Stomach (tissue), 9 donors: ENCODE data around the gene PDGFRB. TPM values are rescaled to one million over a fixed set of nuclear protein-coding genes. Genes with fewer than 3 reads are reported as not detected.
A peak's percentile ranks its signal among the peaks of the same experiment; 100 is the strongest.
"Not testable (repeated sequence)": the region's sequence is repeated elsewhere in the genome, so short reads cannot be mapped to it uniquely, and the experiment has no call there.

Experiments
- DNase-seq, 2 donors: peaks; one replicate each; pipeline versions ENCODE4 v3.0.0 to v3.0.0-alpha.2; 2013 to 2019
- H3K27ac ChIP-seq, 5 donors: fragments of 200-600 bp in 4 of 5; sonication (generic) in 4 of 5; one replicate each; pipeline ENCODE4 v1.5.1; 2013 to 2019; ENCODE audit warnings: mild to moderate bottlenecking in 1 of 5, moderate library complexity in 1 of 5
- H3K27me3 ChIP-seq, 3 donors: fragments of 200-600 bp; sonication (generic); one replicate each; pipeline ENCODE4 v1.5.1; 2017 to 2019; ENCODE audit warnings: mixed run types in 1 of 3
- H3K36me3 ChIP-seq, 4 donors: fragments of 200-600 bp; sonication (generic); 1 replicate in 3 of 4; 2 replicates in 1 of 4; pipeline ENCODE4 v1.5.1; 2016 to 2019
- H3K4me1 ChIP-seq, 4 donors: fragments of 200-600 bp; sonication (generic); one replicate each; pipeline ENCODE4 v1.5.1; 2016 to 2019
- H3K4me3 ChIP-seq, 4 donors: fragments of 200-600 bp; sonication (generic) in 3 of 4; one replicate each; pipeline ENCODE4 v1.5.1; 2016 to 2019; ENCODE audit warnings: mild to moderate bottlenecking in 1 of 4
- H3K9me3 ChIP-seq, 4 donors: fragments of 200-600 bp; sonication (generic); one replicate each; pipeline ENCODE4 v1.5.1; 2016 to 2019
- CTCF ChIP-seq, 7 experiments: fragments of 450-650 bp in 4 of 7; fragments of 200-600 bp in 3 of 7; sonication (generic) in 3 of 7; IDR thresholded peaks; one replicate each; pipeline ENCODE4 v1.5.1; 2016 to 2019; ENCODE audit warnings: antibody characterized with exemption in 7 of 7, control low read depth in 2 of 7, mild to moderate bottlenecking in 1 of 7
- EP300 ChIP-seq: sonication (generic); formaldehyde crosslinking; IDR thresholded peaks from one replicate; pipeline ENCODE4 v1.6.1; 2017; ENCODE audit warnings: antibody characterized with exemption
- POLR2A ChIP-seq, 4 donors: fragments of 450-650 bp; IDR thresholded peaks; one replicate each; pipeline ENCODE4 v1.6.1; 2016; ENCODE audit warnings: antibody characterized with exemption in 4 of 4, control low read depth in 2 of 4, mild to moderate bottlenecking in 1 of 4, moderate library complexity in 1 of 4
- POLR2AphosphoS5 ChIP-seq, 3 donors: sonication (generic); formaldehyde crosslinking; IDR thresholded peaks; one replicate each; pipeline ENCODE4 v1.6.1; 2016; ENCODE audit warnings: antibody characterized with exemption in 3 of 3
- WGBS, 5 donors: extraction: QIAGEN DNeasy Blood & Tissue Kit in 3 of 5; methylation state at CpG; one replicate each; pipeline versions ENCODE4 v1.1.5 to v1.1.7; 2013 to 2018; 5-methylcytosine and 5-hydroxymethylcytosine counted together
- intact Hi-C: fragments of 100-400 bp; cut with DNase I; formaldehyde crosslinking; loops from one replicate; pipeline ENCODE4 v1.15.1; 2023; ENCODE audit warnings: low total_unique reads
- polyA plus RNA-seq, 3 donors: library from polyadenylated mRNA; stranded (reverse); fragments of 200-250 nt; gene quantifications; one replicate each; pipeline ENCODE4 v1.2.3, GENCODE V29; 2013
- total RNA-seq, 5 donors: library from RNA; depleted of rRNA; stranded (reverse); fragments of >200 nt; gene quantifications; one replicate each; pipeline versions ENCODE4 v1.1.0 to v1.2.3, GENCODE V29; 2014 to 2016
- donor health status: healthy with polysubstance abuse.
- donor health status: Bipolar disorder and iron deficiency.
- donor health status: healthy.

Gene PDGFRB
- total and polyA plus RNA-seq, 8 donors, result 4.7 to 71.2 (median 34.6) TPM

GRCh38 chr5:150085191-150085912 lies 70.3 kb downstream of the PDGFRB start:
- Histone ChIP-seq H3K27me3 (peaks cover 0 to 7% (median 0%) of the 10 kb centered on the region in 3 donors), H3K36me3 (no peaks in the 10 kb centered on the region), H3K4me1 (peaks cover 0 to 11% (median 0%) of the 10 kb centered on the region in 4 donors), H3K27ac (peak overlapping the region in 1 of 5 donors; percentile 8), H3K4me3 (peak overlapping the region; percentile 6 to 24 (median 21)), H3K9me3 (no peaks in the 10 kb centered on the region)
- WGBS, 5 donors, result 79 to 91% (median 88%) methylated on average over 7 of the region's 7 CpGs
- intact Hi-C loops, result no loop called here
- TF ChIP-seq EP300, result no peak
- no peak for TF ChIP-seq POLR2A (IDR thresholded peaks at IDR 0.05)
- no peak for TF ChIP-seq CTCF (IDR thresholded peaks at IDR 0.05)
- no peak for TF ChIP-seq POLR2AphosphoS5 (IDR thresholded peaks at IDR 0.05)
- DNase-seq, result peak in 1 of 2 donors; percentile 1

DNA sequence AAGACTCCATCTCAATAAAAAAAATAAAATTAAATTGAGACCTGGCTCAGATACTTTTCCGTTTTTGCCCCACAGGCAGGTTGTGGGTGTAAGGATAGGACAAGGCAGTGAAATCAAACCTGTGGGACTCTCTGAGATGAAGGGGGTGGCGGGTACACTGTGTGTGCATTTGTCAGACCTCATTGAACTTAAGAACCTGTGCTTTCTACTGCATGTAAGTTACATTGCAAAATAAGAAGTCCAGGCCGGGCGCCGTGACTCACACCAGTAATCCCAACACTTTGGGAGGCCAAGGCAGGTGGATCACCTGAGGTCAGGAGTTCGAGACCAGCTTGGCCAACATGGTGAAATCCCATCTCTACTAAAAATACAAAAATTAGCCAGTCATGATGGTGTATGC lies 70.9 kb downstream of the PDGFRB start:
- WGBS, 5 donors, result 88 to 96% (median 93%) methylated on average over 6 of the region's 6 CpGs
- H3K4me1 ChIP-seq, result peaks cover 0 to 11% (median 0%) of the 10 kb centered on the region in 4 donors
- H3K9me3 ChIP-seq, H3K27ac ChIP-seq, H3K27me3 ChIP-seq, intact Hi-C loops, H3K36me3 ChIP-seq: not testable (repeated sequence)
- peak in 1 of 2 donors; percentile 19 for DNase-seq
- peak overlapping the region in 2 of 4 donors; percentile 16 to 21 for H3K4me3 ChIP-seq

DNA sequence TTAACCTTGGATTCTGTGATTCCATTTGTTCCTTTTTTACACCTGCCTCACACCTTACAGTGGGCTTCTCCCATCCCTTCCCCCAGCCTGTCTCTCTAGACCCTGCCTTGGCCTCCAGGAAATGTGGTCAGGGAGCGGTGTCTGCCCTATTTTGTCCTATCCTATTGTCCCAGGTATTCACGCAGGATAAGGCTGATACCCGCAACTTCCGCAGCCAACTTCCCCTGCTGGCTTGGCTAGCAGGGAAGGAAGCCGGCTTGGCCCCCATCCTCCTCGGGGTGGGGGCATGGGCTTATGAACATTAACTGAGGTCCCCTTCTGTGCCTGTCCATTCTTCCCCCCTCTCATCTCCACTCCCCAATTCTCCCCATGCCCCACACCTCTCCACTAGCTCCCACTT lies 72.8 kb downstream of the PDGFRB start:
- H3K27ac ChIP-seq, result peak overlapping the region in 2 of 5 donors; percentile 33 to 55
- TF ChIP-seq EP300 (no peak), POLR2AphosphoS5 (IDR thresholded peaks at IDR 0.05) (no peak), CTCF (IDR thresholded peaks at IDR 0.05) (no peak)
- peaks cover 0 to 11% (median 0%) of the 10 kb centered on the region in 4 donors for H3K4me1 ChIP-seq
- intact Hi-C loops, result no loop called here
- whole genome bisulfite sequencing, 5 donors, result 63 to 82% (median 77%) methylated on average over 6 of the region's 6 CpGs
- no peaks in the 10 kb centered on the region for H3K36me3 ChIP-seq
- peaks cover 0 to 7% (median 0%) of the 10 kb centered on the region in 3 donors for H3K27me3 ChIP-seq
- H3K4me3 ChIP-seq, result no peak overlapping the region
- DNase-seq, result peak in 1 of 2 donors; percentile 20
- no peaks in the 10 kb centered on the region for H3K9me3 ChIP-seq

DNA sequence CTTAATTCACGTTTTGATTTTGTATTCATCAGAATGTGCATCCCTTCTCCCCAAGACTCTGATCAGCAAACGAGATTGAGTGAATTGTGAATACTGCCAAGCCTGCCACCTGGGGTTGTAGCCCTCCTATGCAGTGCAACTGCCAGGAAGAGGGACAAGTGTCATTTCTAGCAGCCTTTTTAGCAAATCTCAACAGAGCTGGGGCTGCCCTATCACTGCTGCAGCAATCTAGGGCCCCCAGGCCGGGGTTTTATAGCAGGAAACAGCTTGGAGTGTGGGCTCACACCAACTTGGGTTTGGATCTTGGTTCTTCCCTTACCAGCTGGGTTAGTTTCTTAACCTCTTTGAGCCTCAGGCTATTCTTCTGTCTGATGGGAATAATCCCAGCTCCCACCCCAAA lies 73.3 kb downstream of the PDGFRB start:
- Histone ChIP-seq H3K27ac (peak overlapping the region in 2 of 5 donors; percentile 33 to 55), H3K36me3 (no peaks in the 10 kb centered on the region), H3K4me3 (no peak overlapping the region), H3K9me3 (no peaks in the 10 kb centered on the region), H3K27me3 (peaks cover 0 to 7% (median 0%) of the 10 kb centered on the region in 3 donors), H3K4me1 (peaks cover 0 to 11% (median 0%) of the 10 kb centered on the region in 4 donors)
- peak in 1 of 2 donors; percentile 20 for DNase-seq
- intact Hi-C loops, result no loop called here
- WGBS, 5 donors, result 50 to 56% (median 54%) methylated on average over 3 of the region's 3 CpGs
- no peak for TF ChIP-seq EP300

DNA sequence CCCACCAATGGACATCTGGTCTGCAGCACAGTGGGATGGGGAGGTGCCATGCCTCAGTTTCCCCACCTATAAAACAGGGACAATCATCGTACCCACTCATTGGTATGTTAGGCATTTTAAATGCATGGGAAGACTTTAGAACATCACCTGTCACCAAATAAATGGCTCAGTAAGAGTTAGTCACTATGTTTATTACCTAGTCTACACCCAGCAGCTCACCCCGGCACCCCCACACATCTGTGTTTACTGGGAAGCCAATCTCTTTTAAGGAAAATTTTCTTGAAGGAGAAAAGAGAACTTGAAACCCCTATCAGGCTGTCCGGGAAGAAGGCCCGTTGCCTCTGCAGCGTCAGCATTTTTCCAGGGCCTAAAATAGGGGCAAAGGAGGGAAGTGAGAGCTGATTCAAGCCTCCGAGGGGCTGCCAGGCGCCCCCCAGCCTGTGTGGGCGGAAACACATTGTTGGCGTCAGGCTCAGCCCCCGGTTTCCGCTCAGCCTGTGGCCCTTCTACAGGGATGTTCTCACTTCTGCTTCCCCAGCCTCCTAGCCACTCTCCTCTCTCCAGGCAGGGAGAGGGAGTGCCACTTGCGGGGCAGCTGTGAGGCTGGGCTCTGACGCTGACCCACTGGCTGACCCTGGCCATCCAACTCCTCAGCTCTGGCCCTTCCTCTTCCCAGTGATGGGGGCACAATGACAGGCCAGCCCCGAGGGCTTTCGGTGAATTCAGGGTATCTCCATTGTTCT lies 73.9 kb downstream of the PDGFRB start:
- peaks cover 0 to 7% (median 0%) of the 10 kb centered on the region in 3 donors for H3K27me3 ChIP-seq
- H3K27ac ChIP-seq, result peak overlapping the region in 1 of 5 donors; percentile 55
- WGBS, 5 donors, result 34 to 56% (median 46%) methylated on average over 15 of the region's 15 CpGs
- H3K9me3 ChIP-seq, result no peaks in the 10 kb centered on the region
- peaks cover 0 to 11% (median 0%) of the 10 kb centered on the region in 4 donors for H3K4me1 ChIP-seq
- DNase-seq, result peak; percentile 30 to 80
- no peaks in the 10 kb centered on the region for H3K36me3 ChIP-seq
- no peak overlapping the region for H3K4me3 ChIP-seq
- intact Hi-C loops, result no loop called here
- TF ChIP-seq POLR2AphosphoS5 (IDR thresholded peaks at IDR 0.05) (no peak), CTCF (IDR thresholded peaks at IDR 0.05) (no peak), POLR2A (IDR thresholded peaks at IDR 0.05) (no peak), EP300 (no peak)
